ENCODE results near the gene ADAM19.
"Not testable (repeated sequence)": the region's sequence is repeated elsewhere in the genome, so short reads cannot be mapped to it uniquely, and the experiment has no call there.

Gene ADAM19

GRCh38 chr5:157513182-157513581 lies 62.4 kb downstream of the ADAM19 start:
- DNase-seq: no peak

DNA sequence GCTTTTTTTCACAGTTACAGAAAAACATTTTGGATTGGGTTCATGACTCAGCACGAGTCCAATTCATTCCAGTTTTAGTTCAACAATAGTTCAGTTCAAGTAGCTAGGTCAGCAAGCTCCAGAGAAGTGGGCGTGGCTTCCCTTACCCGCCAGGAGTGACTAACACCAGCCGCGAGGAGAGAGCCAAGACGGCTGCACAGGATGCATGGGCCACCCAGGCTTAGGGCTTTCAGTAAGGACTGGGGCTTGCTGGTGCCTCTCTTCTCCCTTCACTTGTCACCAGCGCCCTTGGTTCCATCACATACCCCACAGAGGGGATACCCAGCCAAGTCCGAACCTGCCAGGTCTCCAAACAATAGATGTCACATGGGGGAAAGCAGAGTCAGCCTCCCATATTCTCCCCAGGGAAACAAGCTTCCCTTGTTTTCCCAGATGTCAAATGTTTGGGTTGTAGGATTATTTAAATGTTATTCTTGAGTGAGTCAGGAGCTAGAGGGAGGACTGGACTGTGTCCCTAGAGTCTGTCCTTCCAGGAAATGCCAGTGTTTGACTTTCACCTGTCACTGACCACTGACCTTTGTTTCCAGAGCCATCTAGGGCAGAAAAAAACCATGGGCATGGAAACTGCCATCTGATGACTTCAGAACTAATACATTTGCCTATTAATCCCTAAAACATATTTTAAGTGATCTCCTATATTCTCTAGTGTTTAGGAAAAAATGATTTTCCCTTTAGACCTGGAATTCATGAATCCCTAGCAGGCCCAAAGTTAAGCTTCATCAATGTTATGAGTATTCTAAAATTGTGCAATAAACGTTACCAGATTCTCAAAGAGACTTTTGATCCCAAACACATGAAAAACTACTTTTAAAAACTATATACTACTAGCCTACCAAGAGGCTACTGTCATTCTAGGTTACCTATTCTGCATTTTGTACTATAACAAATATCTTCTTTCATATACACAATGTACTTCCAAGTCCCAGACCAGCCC lies 63.6 kb downstream of the ADAM19 start:
- DNase-seq: peak; percentile 55

DNA sequence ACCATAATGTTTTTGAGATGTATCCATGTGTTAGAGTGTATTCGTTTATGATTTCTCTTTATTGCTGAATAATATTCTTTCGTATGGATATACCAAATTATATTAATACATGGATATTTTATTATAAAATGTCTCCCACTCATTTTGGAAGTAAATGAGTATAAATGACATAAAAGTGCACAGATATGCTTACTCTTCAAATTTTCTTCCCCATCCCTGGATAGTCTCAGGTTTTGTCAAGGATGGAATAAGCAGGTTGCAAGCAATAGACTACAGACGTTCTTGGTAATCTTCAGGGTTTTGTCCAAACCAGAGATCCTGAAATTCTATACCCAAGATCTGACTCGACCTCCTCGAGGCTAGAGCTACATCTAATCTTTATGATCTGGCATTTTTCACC lies 64.9 kb downstream of the ADAM19 start:
- no peak for DNase-seq

DNA sequence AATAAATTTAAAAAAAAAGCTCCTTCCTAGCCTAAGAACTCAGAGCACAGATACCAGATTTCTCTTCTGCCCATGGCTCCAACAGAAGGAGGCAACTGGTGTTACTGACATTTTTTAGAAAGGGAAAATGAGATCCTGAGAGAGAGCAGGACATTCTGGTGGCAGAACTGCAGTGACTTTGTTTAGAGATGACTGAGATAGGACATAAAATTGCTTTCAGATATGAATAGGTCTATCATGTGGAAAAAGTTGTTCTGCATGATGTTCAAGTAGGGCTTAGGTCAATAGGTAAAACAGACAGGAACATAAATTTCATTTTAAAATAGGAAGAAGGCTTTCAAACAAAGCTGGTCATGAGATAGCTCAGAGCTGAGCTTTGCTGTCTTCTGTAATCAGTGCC lies 66.0 kb downstream of the ADAM19 start:
- no peak for DNase-seq

GRCh38 chr5:157509093-157509492 lies 66.5 kb downstream of the ADAM19 start:
- no peak for DNase-seq

GRCh38 chr5:157506981-157507780 lies 68.4 kb downstream of the ADAM19 start:
- no peak for DNase-seq

- no peak for DNase-seq
These were observed 69.4 kb downstream of the ADAM19 start for GRCh38 chr5:157506066-157506590.

GRCh38 chr5:157505496-157505895 lies 70.1 kb downstream of the ADAM19 start:
- no peak for DNase-seq

GRCh38 chr5:157504053-157504452 lies 71.5 kb downstream of the ADAM19 start:
- no peak for DNase-seq

- DNase-seq: no peak
These were observed 73.4 kb downstream of the ADAM19 start for GRCh38 chr5:157502143-157502647.

GRCh38 chr5:157497875-157498611 lies 77.5 kb downstream of the ADAM19 start:
- DNase-seq: no peak

- no peak for DNase-seq
These were observed 78.7 kb downstream of the ADAM19 start for GRCh38 chr5:157496864-157497263.

GRCh38 chr5:157494178-157494832 lies 81.3 kb downstream of the ADAM19 start:
- no peak for DNase-seq

- DNase-seq: no peak
These were observed 82.7 kb downstream of the ADAM19 start for GRCh38 chr5:157492886-157493285.

DNA sequence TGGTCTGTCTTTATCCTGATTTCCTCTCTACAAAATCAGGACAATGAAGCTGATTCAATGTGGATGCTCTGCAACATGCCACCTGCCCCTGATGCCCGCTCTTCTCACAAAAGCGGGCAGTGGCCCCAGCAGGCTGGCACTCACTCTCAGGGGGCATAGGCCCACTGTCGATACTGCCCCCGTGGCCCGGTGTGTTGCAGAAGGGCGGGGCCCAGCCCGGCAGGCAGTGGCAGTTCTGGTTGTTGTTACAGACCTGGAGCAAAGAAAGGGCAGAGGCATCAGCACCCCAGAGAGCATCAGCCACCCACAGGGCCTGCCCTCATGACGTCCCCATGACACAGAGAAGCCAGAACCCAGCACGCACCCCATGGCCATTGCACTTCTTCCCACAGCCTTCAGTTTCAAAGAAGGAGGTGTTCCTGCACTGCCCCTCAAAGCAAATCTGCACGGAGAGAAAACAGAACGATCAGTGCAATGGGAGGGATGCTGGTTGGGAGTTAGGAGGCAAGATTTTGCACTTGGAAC lies 84.0 kb downstream of the ADAM19 start:
- DNase-seq: no peak

GRCh38 chr5:157487358-157487757 lies 88.2 kb downstream of the ADAM19 start:
- DNase-seq: no peak

DNA sequence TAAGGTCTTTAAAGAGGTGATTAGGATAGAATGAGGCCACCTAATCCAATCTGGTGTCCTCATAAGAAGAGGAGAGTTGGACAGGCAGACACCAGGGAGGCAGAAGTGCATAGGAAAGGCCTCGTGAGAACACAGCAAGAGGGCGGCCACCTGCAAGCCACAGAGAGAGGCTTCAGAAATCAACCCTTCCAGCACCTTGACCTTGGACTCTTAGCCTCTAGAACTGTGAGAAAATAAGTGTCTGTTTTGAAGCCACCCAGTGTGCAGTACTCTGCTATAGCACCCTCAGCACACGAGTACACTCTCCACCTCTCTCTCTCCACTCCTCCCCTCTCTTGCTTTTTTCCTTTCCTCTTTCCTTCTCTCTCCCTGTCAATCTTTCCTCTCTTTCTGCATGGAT lies 88.7 kb downstream of the ADAM19 start:
- DNase-seq: no peak

GRCh38 chr5:157486221-157486681 lies 89.3 kb downstream of the ADAM19 start:
- DNase-seq: peak; percentile 20

DNA sequence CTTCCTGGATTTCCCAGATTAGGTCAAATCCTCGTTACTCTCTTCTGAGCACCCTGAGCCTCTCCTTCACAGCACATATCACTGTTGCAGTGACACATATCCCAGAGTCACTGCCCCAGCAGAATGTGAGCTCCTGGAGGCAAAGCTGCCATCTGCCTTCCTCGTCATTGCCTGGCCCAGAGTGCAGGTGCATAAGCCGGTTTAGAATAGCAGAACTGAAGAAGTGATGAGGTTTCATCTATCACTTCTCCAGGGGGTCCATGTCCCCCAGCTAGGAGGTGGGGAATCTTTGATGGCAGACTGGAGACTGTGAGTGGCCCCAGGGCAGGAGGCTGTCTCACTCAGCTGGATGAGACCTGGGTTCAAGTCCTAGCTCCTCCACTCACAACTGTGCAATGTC lies 89.8 kb downstream of the ADAM19 start:
- DNase-seq: no peak

- DNase-seq: no peak
These were observed 90.2 kb downstream of the ADAM19 start for GRCh38 chr5:157485340-157485739.

DNA sequence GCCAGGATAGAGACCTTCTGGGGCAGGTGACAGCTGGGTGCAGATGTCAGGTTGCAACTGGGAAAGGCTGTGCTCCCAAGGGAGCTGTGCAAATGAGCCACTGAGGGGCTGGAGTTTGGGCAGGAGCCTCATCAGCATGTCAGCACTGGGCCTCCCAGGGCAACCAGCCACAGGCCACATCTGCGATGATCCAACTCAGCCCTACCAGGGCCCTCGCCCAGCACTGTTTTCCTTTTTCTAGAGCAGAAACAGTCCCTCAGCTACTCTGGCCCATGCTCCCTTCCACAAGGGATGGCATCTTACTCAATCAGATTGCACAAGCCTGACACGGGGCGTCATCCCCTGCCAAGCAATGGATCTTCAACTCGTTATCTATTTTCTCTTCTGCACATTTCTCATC lies 90.8 kb downstream of the ADAM19 start:
- DNase-seq: no peak

GRCh38 chr5:157482702-157483101 lies 92.9 kb downstream of the ADAM19 start:
- DNase-seq: not testable (repeated sequence)
